HepG2 (cell line): ENCODE data around the gene SLC38A4. TPM values are rescaled to one million over a fixed set of nuclear protein-coding genes. Genes with fewer than 3 reads are reported as not detected.

ENCODE experiments used
- ATAC-seq: fragments of 200-7000 bp; cut with Tn5 transposase; 3 replicates; pipeline ENCODE4 v1.9.1; 2020; ENCODE audit warnings: mild to moderate bottlenecking, moderate library complexity
- BruUV-seq: library from RNA; stranded (reverse); fragments of 400-500 nt; replicated peaks from 2 replicates; lab custom pipeline; 2021; lab: Mats Ljungman, UMichigan
- CTCF ChIA-PET: fragments of 300-600 bp; formaldehyde crosslinking; extraction: SDS; loops from one replicate; lab custom pipeline; 2021; ENCODE audit warnings: low total read pairs, inconsistent platforms, low intra/inter-chr PET ratio; lab: Yijun Ruan, JAX
- POLR2A ChIA-PET: fragments of 350-600 bp; sonication (Branson Sonifier 250); formaldehyde crosslinking; loops from one replicate; lab custom pipeline; 2020; ENCODE audit warnings: antibody characterized with exemption, inconsistent platforms; lab: Yijun Ruan, JAX
- DNase-seq: peaks from one replicate; pipeline ENCODE4 v3.0.0-alpha.2; 2015; ENCODE audit warnings: low spot score
- FAIRE-seq: peaks from 3 replicates; lab custom pipeline; 2011; peaks lifted over from hg19 to GRCh38; lab: Jason Lieb, UNC
- H2AFZ ChIP-seq: one replicate; pipeline ENCODE4 v1.6.1; 2011; ENCODE audit warnings: low read length, inconsistent platforms
- H3K27ac ChIP-seq: fragments of 300-600 bp; 3 replicates; pipeline ENCODE4 v1.8.0; 2011; ENCODE audit warnings: mixed run types, mild to moderate bottlenecking, mixed read lengths, low read length, inconsistent platforms; ENCODE audit not compliant: insufficient read depth; ENCODE audit errors: extremely low read length
- H3K27me3 ChIP-seq, 2 experiments: fragments of 200-600 bp in 1 of 2; 2 replicates in 1 of 2; 3 replicates in 1 of 2; pipeline versions ENCODE4 v1.6.0 to v1.8.0; 2011; ENCODE audit warnings: low read length in 2 of 2, mild to moderate bottlenecking in 2 of 2, moderate library complexity in 2 of 2, inconsistent platforms in 1 of 2; ENCODE audit not compliant: insufficient read depth in 2 of 2, control insufficient read depth in 1 of 2
- H3K36me3 ChIP-seq, 2 experiments: fragments of 200-600 bp in 1 of 2; replicated peaks in 1 of 2; 2 replicates in 1 of 2; 3 replicates in 1 of 2; pipeline versions ENCODE4 v1.5.1 to v1.8.0; 2011; ENCODE audit warnings: low read length in 2 of 2, inconsistent platforms in 1 of 2; ENCODE audit not compliant: insufficient read depth in 2 of 2, control insufficient read depth in 1 of 2
- H3K4me1 ChIP-seq: 2 replicates; pipeline ENCODE4 v1.5.1; 2012; ENCODE audit warnings: low read length, inconsistent platforms; ENCODE audit not compliant: insufficient read depth
- H3K4me2 ChIP-seq: 2 replicates; pipeline ENCODE4 v1.6.0; 2011; ENCODE audit warnings: low read depth, low read length, inconsistent platforms
- H3K4me3 ChIP-seq, 3 experiments: fragments of 200-600 bp in 1 of 3; sonication (generic), shearing (Covaris generic) in 1 of 3; replicated peaks in 1 of 3; 2 replicates each; pipeline ENCODE4 v1.5.1; 2011 to 2016; ENCODE audit warnings: low read length in 3 of 3, inconsistent platforms in 2 of 3, low read depth in 2 of 3, mild to moderate bottlenecking in 2 of 3, control low read depth in 1 of 3, mixed read lengths in 1 of 3; ENCODE audit not compliant: insufficient read depth in 1 of 3
- H3K79me2 ChIP-seq: one replicate; pipeline ENCODE4 v1.6.1; 2011; ENCODE audit warnings: low read length, inconsistent platforms; ENCODE audit not compliant: insufficient read depth
- H3K9ac ChIP-seq: 2 replicates; pipeline ENCODE4 v1.6.0; 2011; ENCODE audit warnings: mild to moderate bottlenecking, low read depth, low read length, inconsistent platforms; ENCODE audit not compliant: insufficient read depth
- H3K9me3 ChIP-seq: 2 replicates; pipeline ENCODE4 v1.5.1; 2012; ENCODE audit warnings: mild to moderate bottlenecking, low read length
- H4K20me1 ChIP-seq: 2 replicates; pipeline ENCODE4 v1.6.0; 2011; ENCODE audit warnings: inconsistent platforms, mild to moderate bottlenecking, low read length, moderate library complexity; ENCODE audit not compliant: insufficient read depth
- ELK4 ChIP-seq: sonication (generic); formaldehyde crosslinking; IDR thresholded peaks from 2 replicates; pipeline ENCODE4 v1.9.0; 2021; ENCODE audit warnings: missing genetic modification reagents, borderline replicate concordance
- HES4 ChIP-seq: sonication (generic); formaldehyde crosslinking; IDR thresholded peaks from 2 replicates; pipeline ENCODE4 v1.9.0; 2021; ENCODE audit warnings: mild to moderate bottlenecking, missing genetic modification reagents, borderline replicate concordance
- NCOR1 ChIP-seq: fragments of 200-600 bp; sonication (generic); IDR thresholded peaks from 2 replicates; pipeline ENCODE4 v1.7.0; 2017; ENCODE audit warnings: antibody characterized with exemption, low read length, borderline replicate concordance
- POLR2AphosphoS5 ChIP-seq: IDR thresholded peaks from 2 replicates; pipeline ENCODE4 v1.6.1; 2012; ENCODE audit warnings: low read depth, low read length
- RAD51 ChIP-seq: fragments of 450-650 bp; IDR thresholded peaks from 2 replicates; pipeline ENCODE4 v1.6.1; 2016; ENCODE audit warnings: borderline replicate concordance
- SUZ12 ChIP-seq: fragments of 150-350 bp; IDR thresholded peaks from 2 replicates; pipeline ENCODE4 v1.6.1; 2014; ENCODE audit warnings: low read depth, low read length
- ZBTB10 ChIP-seq: sonication (generic); formaldehyde crosslinking; IDR thresholded peaks from 2 replicates; pipeline ENCODE4 v1.4.0; 2020; ENCODE audit warnings: missing genetic modification reagents, borderline replicate concordance
- ZNF18 ChIP-seq: sonication (generic); formaldehyde crosslinking; IDR thresholded peaks from 2 replicates; pipeline ENCODE4 v1.8.0; 2022; ENCODE audit warnings: mild to moderate bottlenecking, missing genetic modification reagents; ENCODE audit not compliant: insufficient replicate concordance
- ZNF253 ChIP-seq: sonication (generic); formaldehyde crosslinking; IDR thresholded peaks from 2 replicates; pipeline ENCODE4 v1.8.0; 2022; ENCODE audit warnings: mild to moderate bottlenecking, missing genetic modification reagents, borderline replicate concordance
- ZNF263 ChIP-seq: sonication (generic); formaldehyde crosslinking; IDR thresholded peaks from 2 replicates; pipeline ENCODE4 v1.4.0; 2020; ENCODE audit warnings: missing genetic modification reagents
- ZNF547 ChIP-seq: sonication (generic); formaldehyde crosslinking; IDR thresholded peaks from 2 replicates; pipeline ENCODE4 v1.5.1; 2020; ENCODE audit warnings: mild to moderate bottlenecking, missing genetic modification reagents
- in situ Hi-C: cut with HindIII; loops from 2 replicates; pipeline ENCODE4 v1.10.0; 2017; ENCODE audit warnings: low pct_unique_long_range_greater_than_20kb; ENCODE audit not compliant: extremely low pct_ligation_motif_present
- intact Hi-C: fragments of 100-400 bp; cut with micrococcal nuclease; formaldehyde crosslinking; loops from one replicate; pipeline ENCODE4 v1.10.0; 2022; ENCODE audit not compliant: unreplicated experiment
- polyA plus RNA-seq, 8 experiments: library from polyadenylated mRNA; depleted of rRNA in 3 of 8; stranded (reverse) in 7 of 8; unstranded in 1 of 8; fragments of >200 nt; fragmentation: Illumina TruSeq in 4 of 8; extraction: Trizol in 4 of 8; gene quantifications; 2 replicates each; pipeline versions ENCODE4 v1.2.1 to v1.2.3, GENCODE V29; 2011 to 2016; ENCODE audit warnings: low read depth in 4 of 8, missing spikeins in 1 of 8, mixed read lengths in 1 of 8; ENCODE audit not compliant: insufficient read depth in 1 of 8
- total RNA-seq, 5 experiments: library from RNA; depleted of rRNA; stranded (reverse); fragments of >200 nt; fragmentation: Illumina TruSeq; extraction: Trizol; gene quantifications; 2 replicates each; pipeline ENCODE4 v1.2.3, GENCODE V29; 2016; ENCODE audit warnings: low read depth in 1 of 5

Gene SLC38A4
- total and polyA plus RNA-seq, 2 of the 13 experiments (the other 11 are each of a cell fraction or from before 2014, with no cell fraction given), result 3.5 to 5.2 TPM

- ChIA-PET CTCF (no interaction called here), POLR2A (no interaction called here)
- Histone ChIP-seq H2AFZ (no peak overlapping the region), H3K4me3 (no peak overlapping the region), H3K36me3 (no peaks in the 10 kb centered on the region), H3K79me2 (no peaks in the 10 kb centered on the region), H4K20me1 (no peaks in the 10 kb centered on the region), H3K4me2 (no peak overlapping the region), H3K9ac (no peak overlapping the region), H3K9me3 (no peaks in the 10 kb centered on the region), H3K27ac (no peak overlapping the region), H3K27me3 (no peaks in the 10 kb centered on the region), H3K4me1 (peaks cover 88% of the 10 kb centered on the region)
- ATAC-seq (no peak), FAIRE-seq (no peak), DNase-seq (no peak)
- intact Hi-C loops (loop anchor here (10.0 kb wide), 1 partner anchor 51 kb away; the partner anchor contains the start of gene SLC38A4), in situ Hi-C loops (loop anchor here (10.0 kb wide), 1 partner anchor 161 kb away; no protein-coding TSS in a partner anchor)
- BruUV-seq, result no TSS peak
- TF ChIP-seq ZNF18 (CRISPR knock-in tag), result no peak
- no peak for TF ChIP-seq ZNF263 (CRISPR knock-in tag)
- TF ChIP-seq NCOR1, result no peak
- no peak for TF ChIP-seq SUZ12
- no peak for TF ChIP-seq ZBTB10
- TF ChIP-seq ELK4, result no peak
- TF ChIP-seq POLR2AphosphoS5, result no peak
- TF ChIP-seq ZNF253 (CRISPR knock-in tag), result no peak
- no peak for TF ChIP-seq ZNF547
- TF ChIP-seq HES4 (CRISPR knock-in tag), result no peak
- no peak for TF ChIP-seq RAD51
Observed at GRCh38 chr12:46774322-46774633, 51.5 kb downstream of the SLC38A4 start.
